Stimulated activated CD4-positive, alpha-beta T cell treated with anti-CD3 and anti-CD28 coated beads, Interleukin-4, amount 100 ng/mL, for 48 hours (primary cell): ENCODE data around the gene WNT7A.
"Not testable (repeated sequence)": the region's sequence is repeated elsewhere in the genome, so short reads cannot be mapped to it uniquely, and the experiment has no call there.

Experiments
- DNase-seq, 2 donors: peaks; one replicate each; pipeline ENCODE4 v3.0.0-alpha.2; 2020; ENCODE audit warnings: low read depth in 2 of 2

Gene WNT7A

GRCh38 chr3:13865581-13865980, 14.3 kb downstream of the WNT7A start:
- DNase-seq = no peak

- no peak for DNase-seq
Measured at GRCh38 chr3:13865106-13865505, 14.8 kb downstream of the WNT7A start.

GRCh38 chr3:13863965-13864595, 15.8 kb downstream of the WNT7A start:
- no peak for DNase-seq

- DNase-seq = no peak
Measured at GRCh38 chr3:13863382-13863952, 16.4 kb downstream of the WNT7A start.

GRCh38 chr3:13861461-13861860, 18.4 kb downstream of the WNT7A start:
- no peak for DNase-seq

- no peak for DNase-seq
Measured at GRCh38 chr3:13860001-13860400, 19.9 kb downstream of the WNT7A start.

- DNase-seq = no peak
Measured at GRCh38 chr3:13858768-13859520, 20.9 kb downstream of the WNT7A start.

- no peak for DNase-seq
Measured at GRCh38 chr3:13857702-13858380, 22.0 kb downstream of the WNT7A start.

- DNase-seq = not testable (repeated sequence)
Measured at GRCh38 chr3:13856628-13857027, 23.2 kb downstream of the WNT7A start.

GRCh38 chr3:13856006-13856405, 23.9 kb downstream of the WNT7A start:
- no peak for DNase-seq

GRCh38 chr3:13854492-13854891, 25.4 kb downstream of the WNT7A start:
- DNase-seq = no peak

- DNase-seq = no peak
Measured at GRCh38 chr3:13853978-13854296, 25.9 kb downstream of the WNT7A start.

GRCh38 chr3:13853256-13853977, 26.5 kb downstream of the WNT7A start:
- no peak for DNase-seq

- DNase-seq = no peak
Measured at GRCh38 chr3:13852638-13853009, 27.2 kb downstream of the WNT7A start.

- no peak for DNase-seq
Measured at GRCh38 chr3:13851997-13852637, 27.8 kb downstream of the WNT7A start.

- DNase-seq = no peak
Measured at GRCh38 chr3:13851091-13851849, 28.6 kb downstream of the WNT7A start.

GRCh38 chr3:13850161-13850945, 29.5 kb downstream of the WNT7A start:
- no peak for DNase-seq

- no peak for DNase-seq
Measured at GRCh38 chr3:13849018-13849417, 30.9 kb downstream of the WNT7A start.

GRCh38 chr3:13846716-13847570, 32.9 kb downstream of the WNT7A start:
- no peak for DNase-seq
